Measurements from ENCODE around the gene GYPB.
"Not testable (repeated sequence)": the region's sequence is repeated elsewhere in the genome, so short reads cannot be mapped to it uniquely, and the experiment has no call there.

GYPB gene

GRCh38 chr4:143986180-143986579 lies 33.0 kb downstream of the GYPB start:
- TF ChIP-seq CTCF (conservative IDR thresholded peaks at IDR 0.05; ENCODE audit: low read length) (no peak), EZH2phosphoT487 (IDR thresholded peaks at IDR 0.05; ENCODE audit: borderline replicate concordance) (no peak)
- Histone ChIP-seq H3K9me2 (replicated peaks; ENCODE audit: low read depth, low read length) (no peaks in the 10 kb centered on the region), H3K4me3 (ENCODE audit: low read length, poor library complexity, severe bottlenecking) (no peak overlapping the region), H3K4me2 (ENCODE audit: low read depth, low read length, poor library complexity, severe bottlenecking) (no peak overlapping the region), H3K36me3 (ENCODE audit: insufficient read depth, low read length) (no peaks in the 10 kb centered on the region), H3K9me3 (ENCODE audit: insufficient read depth, low read depth, low read length) (no peaks in the 10 kb centered on the region), H3F3A (ENCODE audit: low read depth) (no peaks in the 10 kb centered on the region), H4K20me1 (ENCODE audit: insufficient read depth, low read length, poor library complexity, severe bottlenecking) (no peaks in the 10 kb centered on the region), H3K4me1 (ENCODE audit: insufficient read depth, low read length, poor library complexity, severe bottlenecking) (no peaks in the 10 kb centered on the region), H3K9ac (ENCODE audit: low read depth, low read length, poor library complexity, severe bottlenecking) (no peak overlapping the region), H2AFZ (ENCODE audit: low read length) (no peak overlapping the region), H3K79me2 (ENCODE audit: insufficient read depth, low read length) (no peaks in the 10 kb centered on the region), H3K27me3 (ENCODE audit: insufficient read depth, low read length, poor library complexity, severe bottlenecking) (no peaks in the 10 kb centered on the region)

- not testable (repeated sequence) for H4K20me1 ChIP-seq (ENCODE audit: insufficient read depth, low read length, poor library complexity, severe bottlenecking); H3K9me3 ChIP-seq (ENCODE audit: insufficient read depth, low read depth, low read length); H3K27me3 ChIP-seq (ENCODE audit: insufficient read depth, low read length, poor library complexity, severe bottlenecking)
These were observed 38.4 kb downstream of the GYPB start for GRCh38 chr4:143980776-143981175.

GRCh38 chr4:143975527-143975926 lies 43.7 kb downstream of the GYPB start:
- not testable (repeated sequence) for H3F3A ChIP-seq (ENCODE audit: low read depth); H3K4me1 ChIP-seq (ENCODE audit: insufficient read depth, low read length, poor library complexity, severe bottlenecking); H3K4me3 ChIP-seq (ENCODE audit: low read length, poor library complexity, severe bottlenecking); H3K9me2 ChIP-seq (replicated peaks; ENCODE audit: low read depth, low read length); H3K36me3 ChIP-seq (ENCODE audit: insufficient read depth, low read length); H3K27me3 ChIP-seq (ENCODE audit: insufficient read depth, low read length, poor library complexity, severe bottlenecking); H4K20me1 ChIP-seq (ENCODE audit: insufficient read depth, low read length, poor library complexity, severe bottlenecking); H3K79me2 ChIP-seq (ENCODE audit: insufficient read depth, low read length); H3K9ac ChIP-seq (ENCODE audit: low read depth, low read length, poor library complexity, severe bottlenecking); H2AFZ ChIP-seq (ENCODE audit: low read length); H3K9me3 ChIP-seq (ENCODE audit: insufficient read depth, low read depth, low read length)
- H3K4me2 ChIP-seq (ENCODE audit: low read depth, low read length, poor library complexity, severe bottlenecking): peak overlapping the region; percentile 31

More at GRCh38 chr4:143980776-143981175, 38.4 kb downstream of the GYPB start:
- H3K36me3 ChIP-seq (ENCODE audit: insufficient read depth, low read length); H3K4me3 ChIP-seq (ENCODE audit: low read length, poor library complexity, severe bottlenecking); H3K4me2 ChIP-seq (ENCODE audit: low read depth, low read length, poor library complexity, severe bottlenecking); H2AFZ ChIP-seq (ENCODE audit: low read length); H3K79me2 ChIP-seq (ENCODE audit: insufficient read depth, low read length); H3K4me1 ChIP-seq (ENCODE audit: insufficient read depth, low read length, poor library complexity, severe bottlenecking); H3K9ac ChIP-seq (ENCODE audit: low read depth, low read length, poor library complexity, severe bottlenecking); H3F3A ChIP-seq (ENCODE audit: low read depth); H3K9me2 ChIP-seq (replicated peaks; ENCODE audit: low read depth, low read length): not testable (repeated sequence)
- TF ChIP-seq CTCF (conservative IDR thresholded peaks at IDR 0.05; ENCODE audit: low read length): peak; percentile 57

GRCh38 chr4:143974021-143974420 lies 45.2 kb downstream of the GYPB start:
- H3K4me1 ChIP-seq (ENCODE audit: insufficient read depth, low read length, poor library complexity, severe bottlenecking); H3K79me2 ChIP-seq (ENCODE audit: insufficient read depth, low read length); H3K4me3 ChIP-seq (ENCODE audit: low read length, poor library complexity, severe bottlenecking); H3K9me3 ChIP-seq (ENCODE audit: insufficient read depth, low read depth, low read length); H4K20me1 ChIP-seq (ENCODE audit: insufficient read depth, low read length, poor library complexity, severe bottlenecking); H2AFZ ChIP-seq (ENCODE audit: low read length); H3K36me3 ChIP-seq (ENCODE audit: insufficient read depth, low read length); H3K4me2 ChIP-seq (ENCODE audit: low read depth, low read length, poor library complexity, severe bottlenecking); H3K9me2 ChIP-seq (replicated peaks; ENCODE audit: low read depth, low read length); H3F3A ChIP-seq (ENCODE audit: low read depth); H3K9ac ChIP-seq (ENCODE audit: low read depth, low read length, poor library complexity, severe bottlenecking); H3K27me3 ChIP-seq (ENCODE audit: insufficient read depth, low read length, poor library complexity, severe bottlenecking): not testable (repeated sequence)
